Fibroblast of peridontal ligament (primary cell): ENCODE measurements around the gene PPP2R5C.
"Not testable (repeated sequence)": the region's sequence is repeated elsewhere in the genome, so short reads cannot be mapped to it uniquely, and the experiment has no call there.

Experiments used
- DNase-seq: peaks from one replicate; pipeline ENCODE4 v3.0.0-alpha.2; 2010; ENCODE audit errors: extremely low read depth

Gene PPP2R5C

GRCh38 chr14:101965770-101966722 is 204.5 kb downstream of the PPP2R5C start:
- peak; percentile 41 for DNase-seq

DNA sequence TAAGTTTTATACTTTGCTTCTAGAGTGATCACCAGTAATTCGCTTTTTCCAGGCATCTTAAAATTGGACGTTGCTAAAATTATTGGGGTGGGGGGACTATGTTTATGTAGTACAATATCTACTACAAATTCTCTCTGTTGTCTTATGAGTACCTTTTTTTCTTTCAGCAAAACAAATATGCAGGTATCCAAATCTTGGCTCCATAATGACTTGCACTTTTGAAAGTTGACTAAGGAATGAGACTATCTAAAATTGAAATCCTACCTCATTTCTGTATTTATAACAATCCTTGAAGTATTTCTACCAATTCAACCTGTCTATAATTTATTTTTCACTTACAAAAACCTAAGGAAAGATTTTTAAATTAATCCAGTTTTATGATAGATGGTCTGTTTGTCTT is 205.2 kb downstream of the PPP2R5C start:
- no peak for DNase-seq

GRCh38 chr14:101968186-101968585 is 206.7 kb downstream of the PPP2R5C start:
- no peak for DNase-seq

DNA sequence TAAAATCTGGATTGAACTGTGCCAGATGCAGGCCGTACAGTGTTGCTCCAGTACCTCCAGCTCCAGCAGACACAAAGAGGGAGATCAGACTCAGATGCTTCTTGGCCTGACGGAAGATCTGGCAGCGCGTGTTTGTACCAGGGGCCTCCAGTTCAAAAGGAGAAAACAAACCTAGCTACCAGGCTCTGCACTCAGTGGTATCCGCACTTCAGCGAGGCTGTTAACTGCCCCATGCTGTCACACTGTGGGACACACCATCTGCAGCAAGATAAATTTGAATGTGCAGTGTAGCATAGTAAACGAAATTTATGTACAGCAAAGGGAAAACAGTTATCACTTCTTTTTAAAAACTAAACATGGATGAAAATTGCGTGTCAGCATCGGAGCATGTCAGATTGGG is 208.0 kb downstream of the PPP2R5C start:
- no peak for DNase-seq

- no peak for DNase-seq
These were observed 209.4 kb downstream of the PPP2R5C start for GRCh38 chr14:101970830-101971400.

GRCh38 chr14:101971458-101971857 is 209.9 kb downstream of the PPP2R5C start:
- not testable (repeated sequence) for DNase-seq

DNA sequence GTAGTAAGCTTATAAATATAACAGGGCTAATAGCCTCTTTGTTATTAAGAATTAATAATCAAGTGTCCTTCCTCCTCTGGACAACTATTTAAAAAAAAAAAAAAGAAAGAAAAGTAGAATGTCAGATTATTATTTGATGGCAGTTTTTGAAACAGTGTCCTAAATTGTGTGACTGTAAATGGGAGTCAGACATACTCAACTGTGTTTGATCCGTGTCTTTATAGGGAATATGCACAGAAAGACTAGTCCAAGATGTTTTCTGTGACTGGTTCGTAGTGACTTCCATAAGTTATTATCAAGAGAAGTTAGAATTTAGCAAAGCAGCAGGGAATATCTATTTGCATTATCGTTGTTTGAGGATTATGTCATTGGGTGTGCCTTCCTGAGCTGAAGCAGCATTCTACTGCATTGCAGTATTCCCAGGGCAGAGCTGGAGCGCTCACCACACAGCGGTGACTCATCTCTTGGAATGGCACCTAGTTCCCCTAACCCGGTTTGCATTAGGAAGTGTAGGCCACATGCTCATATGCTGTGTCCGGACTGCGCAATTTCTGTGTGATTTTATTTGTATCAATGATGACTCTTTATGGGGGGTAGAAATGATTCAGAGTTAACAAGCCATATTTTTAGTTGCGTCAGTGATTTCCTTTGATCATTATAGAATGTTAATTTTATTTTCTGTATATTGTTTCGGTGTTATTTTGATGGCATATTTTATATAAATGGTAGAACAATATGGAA is 210.8 kb downstream of the PPP2R5C start:
- peak; percentile 100 for DNase-seq

- no peak for DNase-seq
These were observed 211.8 kb downstream of the PPP2R5C start for GRCh38 chr14:101973356-101973755.

DNA sequence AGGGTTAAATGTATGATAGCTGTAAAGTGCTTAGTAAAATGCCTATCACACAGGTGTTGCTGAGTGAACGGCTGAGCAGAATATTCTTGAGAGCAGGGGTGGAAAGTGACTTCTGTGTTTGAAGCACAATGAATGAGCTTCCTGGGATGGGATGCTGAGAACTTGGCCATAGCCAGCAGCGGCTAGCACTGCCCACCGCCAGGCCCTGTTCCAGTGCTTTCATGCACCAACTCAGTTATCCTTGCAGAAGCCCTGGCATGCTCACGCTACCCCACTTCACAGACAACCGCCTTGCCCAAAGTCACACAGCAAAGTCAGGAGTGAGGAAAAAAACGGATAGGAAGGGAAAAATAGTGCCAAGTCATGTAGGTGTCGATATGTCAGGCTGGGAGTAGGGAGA is 213.7 kb downstream of the PPP2R5C start:
- no peak for DNase-seq
